Measurements from ENCODE around the gene SSBP2.

DNA sequence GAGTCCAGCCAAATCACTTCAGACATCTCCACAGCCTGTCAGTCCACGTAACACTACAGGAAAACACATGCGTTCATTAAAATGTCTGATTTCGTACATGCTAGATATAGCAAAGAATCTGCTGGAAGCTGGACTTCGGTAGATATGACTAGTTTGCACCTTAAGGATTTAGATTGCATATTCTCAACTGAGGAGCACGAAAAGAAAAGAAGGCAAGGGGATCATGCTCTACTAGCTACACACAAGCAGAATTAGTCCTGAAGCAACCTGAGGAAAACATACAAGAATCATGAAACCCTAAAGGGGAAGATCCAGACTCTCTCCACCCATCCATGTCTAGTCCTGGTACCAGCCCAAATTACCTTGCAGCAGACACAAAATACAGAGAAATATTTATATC, 36.1 kb upstream of the SSBP2 start:
- TF ChIP-seq POLR2A (IDR thresholded peaks at IDR 0.05) = no peak
- TF ChIP-seq, protein P1, sequence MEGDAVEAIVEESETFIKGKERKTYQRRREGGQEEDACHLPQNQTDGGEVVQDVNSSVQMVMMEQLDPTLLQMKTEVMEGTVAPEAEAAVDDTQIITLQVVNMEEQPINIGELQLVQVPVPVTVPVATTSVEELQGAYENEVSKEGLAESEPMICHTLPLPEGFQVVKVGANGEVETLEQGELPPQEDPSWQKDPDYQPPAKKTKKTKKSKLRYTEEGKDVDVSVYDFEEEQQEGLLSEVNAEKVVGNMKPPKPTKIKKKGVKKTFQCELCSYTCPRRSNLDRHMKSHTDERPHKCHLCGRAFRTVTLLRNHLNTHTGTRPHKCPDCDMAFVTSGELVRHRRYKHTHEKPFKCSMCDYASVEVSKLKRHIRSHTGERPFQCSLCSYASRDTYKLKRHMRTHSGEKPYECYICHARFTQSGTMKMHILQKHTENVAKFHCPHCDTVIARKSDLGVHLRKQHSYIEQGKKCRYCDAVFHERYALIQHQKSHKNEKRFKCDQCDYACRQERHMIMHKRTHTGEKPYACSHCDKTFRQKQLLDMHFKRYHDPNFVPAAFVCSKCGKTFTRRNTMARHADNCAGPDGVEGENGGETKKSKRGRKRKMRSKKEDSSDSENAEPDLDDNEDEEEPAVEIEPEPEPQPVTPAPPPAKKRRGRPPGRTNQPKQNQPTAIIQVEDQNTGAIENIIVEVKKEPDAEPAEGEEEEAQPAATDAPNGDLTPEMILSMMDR (IDR thresholded peaks at IDR 0.05) = no peak

Data from prostate gland (tissue), 2 donors.